Loucy (cell line): ENCODE measurements around the gene USP6.

Experiments
- EZH2phosphoT487 ChIP-seq: fragments of 200-600 bp; IDR thresholded peaks from 2 replicates; pipeline ENCODE4 v1.6.1; 2018; ENCODE audit warnings: antibody characterized with exemption, mild to moderate bottlenecking, moderate library complexity, borderline replicate concordance
- TF ChIP-seq, protein P1 (sequence below): fragments of 200-600 bp; sonication (generic); conservative IDR thresholded peaks from 2 replicates; pipeline ENCODE4 v1.5.1; 2014; ENCODE audit warnings: mild to moderate bottlenecking, antibody characterized with exemption, low read length

DNA sequence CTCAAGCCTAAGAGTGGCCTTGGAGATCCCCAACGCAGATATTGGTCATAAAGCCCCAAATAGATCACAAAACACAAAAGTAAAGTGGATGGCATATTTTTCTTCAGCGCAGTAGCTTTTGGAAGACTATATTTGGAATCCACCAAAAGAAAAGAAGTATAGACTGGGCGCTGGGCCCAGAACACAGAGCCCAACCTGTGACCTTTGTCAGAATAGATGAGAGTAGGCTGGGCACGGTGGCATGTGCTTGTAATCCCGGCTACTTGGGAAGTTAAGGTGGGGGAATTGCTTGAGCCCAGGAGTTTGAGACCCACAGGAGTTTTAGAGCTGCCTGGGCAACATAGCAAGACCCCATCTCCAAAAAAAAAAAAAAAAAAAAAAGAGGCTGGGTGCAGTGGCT lies 104.2 kb downstream of the USP6 start:
- TF ChIP-seq, protein P1, sequence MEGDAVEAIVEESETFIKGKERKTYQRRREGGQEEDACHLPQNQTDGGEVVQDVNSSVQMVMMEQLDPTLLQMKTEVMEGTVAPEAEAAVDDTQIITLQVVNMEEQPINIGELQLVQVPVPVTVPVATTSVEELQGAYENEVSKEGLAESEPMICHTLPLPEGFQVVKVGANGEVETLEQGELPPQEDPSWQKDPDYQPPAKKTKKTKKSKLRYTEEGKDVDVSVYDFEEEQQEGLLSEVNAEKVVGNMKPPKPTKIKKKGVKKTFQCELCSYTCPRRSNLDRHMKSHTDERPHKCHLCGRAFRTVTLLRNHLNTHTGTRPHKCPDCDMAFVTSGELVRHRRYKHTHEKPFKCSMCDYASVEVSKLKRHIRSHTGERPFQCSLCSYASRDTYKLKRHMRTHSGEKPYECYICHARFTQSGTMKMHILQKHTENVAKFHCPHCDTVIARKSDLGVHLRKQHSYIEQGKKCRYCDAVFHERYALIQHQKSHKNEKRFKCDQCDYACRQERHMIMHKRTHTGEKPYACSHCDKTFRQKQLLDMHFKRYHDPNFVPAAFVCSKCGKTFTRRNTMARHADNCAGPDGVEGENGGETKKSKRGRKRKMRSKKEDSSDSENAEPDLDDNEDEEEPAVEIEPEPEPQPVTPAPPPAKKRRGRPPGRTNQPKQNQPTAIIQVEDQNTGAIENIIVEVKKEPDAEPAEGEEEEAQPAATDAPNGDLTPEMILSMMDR = no peak
- TF ChIP-seq EZH2phosphoT487 = no peak
